Measurements from ENCODE around the gene TBX10. TPM values are rescaled to one million over a fixed set of nuclear protein-coding genes. Genes with fewer than 3 reads are reported as not detected.
"Not testable (repeated sequence)": the region's sequence is repeated elsewhere in the genome, so short reads cannot be mapped to it uniquely, and the experiment has no call there.

The TBX10 gene
- 4.9 TPM for polyA plus RNA-seq
- long read RNA-seq, donor 1, result 0 reads
- long read RNA-seq, donor 2, result 0 reads
- long read RNA-seq, donor 3, result 0 reads
- long read RNA-seq, donor 4, result 0 reads
- long read RNA-seq, donor 5, result 0 reads
- long read RNA-seq, donor 6, result 0 reads
- long read RNA-seq, donor 7, result 0 reads
- long read RNA-seq, donor 8, partial matches to known transcripts, result 5 of 5 reads
- long read RNA-seq, donor 8, other reads (novel, unspliced or antisense), result 0 of 5 reads
- long read RNA-seq, donor 9, result 0 reads
- long read RNA-seq, donor 10, result 0 reads
- long read RNA-seq, donor 11, result 0 reads

- no peaks in the 10 kb centered on the region for H3K9me3 ChIP-seq (ENCODE audit: control insufficient read depth, low read depth, low read length)
- no peaks in the 10 kb centered on the region for H3K27me3 ChIP-seq (ENCODE audit: control insufficient read depth, insufficient read depth, low read length)
- H3K36me3 ChIP-seq (ENCODE audit: control insufficient read depth, insufficient read depth, low read length), result peaks cover 3% of the 10 kb centered on the region
- H3K4me1 ChIP-seq (ENCODE audit: control insufficient read depth, insufficient read depth, low read length), result peaks cover 10% of the 10 kb centered on the region
- H3K4me3 ChIP-seq (ENCODE audit: low read length), result no peak within 1 kb of the TSS
- no peak within 1 kb of the TSS for H3K27ac ChIP-seq (ENCODE audit: low read length)
- DNase-seq, result no peak
- WGBS (ENCODE audit: insufficient coverage, low lambda C conversion rate), result no CpG with 5 or more reads among the region's 18 CpGs
These were observed at the start of gene TBX10 for GRCh38 chr11:67639438-67639859. TBX10 (minus strand) TSS chr11:67639763; CDS start chr11:67639472, 291 bp downstream.

DNA sequence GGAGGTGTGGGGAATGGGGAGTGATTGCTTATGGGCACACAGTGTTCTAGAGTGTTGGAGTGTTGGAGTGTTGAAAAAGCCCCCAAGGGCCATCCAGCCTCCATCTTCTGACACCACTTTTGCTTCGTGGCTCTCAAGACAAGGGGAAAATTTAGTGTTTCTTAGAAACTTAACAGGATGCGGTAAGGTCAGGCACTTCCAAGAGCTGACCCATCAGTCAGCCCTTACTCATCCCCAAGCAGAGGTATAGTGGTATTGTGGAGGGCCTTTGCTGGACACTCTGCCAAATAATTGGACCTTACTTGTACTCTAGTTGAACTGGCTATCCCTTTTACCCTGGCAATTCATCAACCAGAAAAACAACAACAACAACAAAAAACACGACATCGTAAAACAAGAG, 49.6 kb upstream of the TBX10 start:
- no peak overlapping the region for H3K27ac ChIP-seq (ENCODE audit: low read length)
- H3K4me3 ChIP-seq (ENCODE audit: low read length), result no peak overlapping the region
- DNase-seq, result no peak
- no peaks in the 10 kb centered on the region for H3K4me1 ChIP-seq (ENCODE audit: control insufficient read depth, insufficient read depth, low read length)
- no peaks in the 10 kb centered on the region for H3K36me3 ChIP-seq (ENCODE audit: control insufficient read depth, insufficient read depth, low read length)
- no CpG with 5 or more reads among the region's 4 CpGs for WGBS (ENCODE audit: insufficient coverage, low lambda C conversion rate)
- no peaks in the 10 kb centered on the region for H3K27me3 ChIP-seq (ENCODE audit: control insufficient read depth, insufficient read depth, low read length)
- no peaks in the 10 kb centered on the region for H3K9me3 ChIP-seq (ENCODE audit: control insufficient read depth, low read depth, low read length)

DNA sequence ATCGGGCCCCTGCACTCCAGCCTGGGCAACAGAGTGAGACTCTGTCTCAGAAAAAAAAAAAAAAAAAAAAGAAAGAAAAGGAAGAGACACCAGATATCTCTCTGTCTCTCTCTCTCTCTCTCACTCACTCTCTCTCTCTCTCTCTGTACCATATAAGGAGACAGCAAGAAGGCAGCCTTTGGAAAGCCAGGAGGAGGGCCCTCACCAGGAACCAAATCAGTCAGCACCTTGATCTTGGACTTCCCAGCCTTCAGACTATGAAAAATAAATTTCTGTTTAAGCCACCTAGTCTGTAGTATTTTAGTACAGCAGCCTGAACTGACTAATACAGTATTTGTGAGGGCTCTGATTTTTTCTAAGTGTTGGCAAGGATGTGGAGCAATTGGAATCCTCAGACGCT, 48.4 kb upstream of the TBX10 start:
- no peak for DNase-seq
- no peaks in the 10 kb centered on the region for H3K9me3 ChIP-seq (ENCODE audit: control insufficient read depth, low read depth, low read length)
- no CpG with 5 or more reads among the region's 2 CpGs for whole genome bisulfite sequencing (ENCODE audit: insufficient coverage, low lambda C conversion rate)
- no peaks in the 10 kb centered on the region for H3K27me3 ChIP-seq (ENCODE audit: control insufficient read depth, insufficient read depth, low read length)
- H3K4me3 ChIP-seq (ENCODE audit: low read length), result no peak overlapping the region
- H3K4me1 ChIP-seq (ENCODE audit: control insufficient read depth, insufficient read depth, low read length), result no peaks in the 10 kb centered on the region
- no peak overlapping the region for H3K27ac ChIP-seq (ENCODE audit: low read length)
- H3K36me3 ChIP-seq (ENCODE audit: control insufficient read depth, insufficient read depth, low read length), result no peaks in the 10 kb centered on the region

DNA sequence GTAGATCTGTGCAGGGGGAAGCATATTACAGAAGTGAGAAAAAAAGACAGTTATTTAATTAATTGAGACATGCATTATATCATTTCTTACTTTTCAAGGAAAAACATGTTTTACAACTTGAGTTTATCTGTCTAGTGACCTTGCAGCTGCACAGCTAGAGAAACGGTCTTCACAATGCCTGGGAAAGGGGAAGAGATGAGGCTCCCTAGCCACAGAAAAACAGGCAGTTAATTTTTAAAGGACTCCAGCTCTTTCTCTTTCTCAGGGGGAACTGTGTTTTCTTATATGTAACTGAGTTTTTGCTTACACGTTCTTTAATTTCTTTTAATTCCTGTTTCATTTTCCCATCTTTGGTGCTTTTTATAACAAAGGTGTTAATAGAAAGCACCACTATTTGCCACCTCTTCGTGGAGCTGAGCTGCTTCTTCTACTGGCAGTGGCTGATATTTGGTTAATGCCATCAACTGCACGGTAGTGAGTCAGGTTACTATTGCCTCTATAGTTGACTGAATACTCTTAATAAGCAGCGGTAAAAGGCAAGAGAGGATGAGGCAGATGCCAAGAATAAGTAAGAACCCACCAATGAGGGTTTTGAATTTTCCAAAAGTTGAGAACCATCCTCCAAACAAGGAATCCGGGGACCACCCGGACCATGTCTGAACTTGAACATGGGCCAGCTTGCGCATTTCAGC, 46.2 kb upstream of the TBX10 start:
- not testable (repeated sequence) for H3K36me3 ChIP-seq (ENCODE audit: control insufficient read depth, insufficient read depth, low read length); DNase-seq; H3K4me1 ChIP-seq (ENCODE audit: control insufficient read depth, insufficient read depth, low read length); H3K4me3 ChIP-seq (ENCODE audit: low read length); H3K9me3 ChIP-seq (ENCODE audit: control insufficient read depth, low read depth, low read length); H3K27ac ChIP-seq (ENCODE audit: low read length); H3K27me3 ChIP-seq (ENCODE audit: control insufficient read depth, insufficient read depth, low read length)
- no CpG with 5 or more reads among the region's 8 CpGs for WGBS (ENCODE audit: insufficient coverage, low lambda C conversion rate)

GRCh38 chr11:67682126-67683034, 42.8 kb upstream of the TBX10 start:
- H3K27me3 ChIP-seq (ENCODE audit: control insufficient read depth, insufficient read depth, low read length); H3K4me1 ChIP-seq (ENCODE audit: control insufficient read depth, insufficient read depth, low read length); H3K27ac ChIP-seq (ENCODE audit: low read length); H3K9me3 ChIP-seq (ENCODE audit: control insufficient read depth, low read depth, low read length); H3K4me3 ChIP-seq (ENCODE audit: low read length); H3K36me3 ChIP-seq (ENCODE audit: control insufficient read depth, insufficient read depth, low read length): not testable (repeated sequence)
- WGBS (ENCODE audit: insufficient coverage, low lambda C conversion rate), result no CpG with 5 or more reads among the region's 14 CpGs
- peak; percentile 5 to 54 for DNase-seq

DNA sequence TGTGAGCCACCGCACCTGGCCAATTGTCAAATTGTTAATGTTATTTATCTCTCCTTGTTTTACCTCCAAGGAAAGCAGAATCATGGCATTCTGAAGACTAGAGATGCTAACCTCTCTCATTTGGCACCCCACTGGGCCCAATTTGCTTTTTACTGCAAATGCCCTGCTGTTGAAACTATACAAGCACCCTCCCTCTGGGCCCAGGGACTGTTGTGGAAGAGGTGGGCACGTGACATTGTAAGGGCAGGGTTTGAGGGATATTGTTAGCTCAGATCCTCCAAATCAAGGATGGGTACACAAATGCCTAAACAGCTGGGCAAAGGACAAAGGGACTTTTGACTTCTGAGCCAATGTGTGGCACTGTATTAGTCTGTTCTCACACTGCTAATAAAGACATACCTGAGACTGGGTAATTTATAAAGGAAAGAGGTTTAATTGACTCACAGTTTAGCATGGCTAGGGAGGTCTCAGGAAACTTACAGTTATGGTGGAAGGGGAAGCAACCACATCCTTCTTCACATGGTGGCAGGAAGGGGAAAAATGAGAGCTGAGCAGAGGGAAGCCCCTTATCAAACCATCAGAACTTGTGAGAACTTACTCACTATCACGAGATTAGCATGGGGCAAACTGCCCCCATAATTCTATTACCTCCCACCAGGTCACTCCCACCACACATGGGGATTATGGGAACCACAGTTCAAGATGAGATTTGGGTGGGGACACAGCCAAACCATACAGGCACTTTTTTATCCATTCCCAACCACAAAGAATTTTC, 41.3 kb upstream of the TBX10 start:
- no CpG with 5 or more reads among the region's 3 CpGs for WGBS (ENCODE audit: insufficient coverage, low lambda C conversion rate)
- no peak overlapping the region for H3K27ac ChIP-seq (ENCODE audit: low read length)
- no peaks in the 10 kb centered on the region for H3K36me3 ChIP-seq (ENCODE audit: control insufficient read depth, insufficient read depth, low read length)
- no peak for DNase-seq
- H3K27me3 ChIP-seq (ENCODE audit: control insufficient read depth, insufficient read depth, low read length), result no peaks in the 10 kb centered on the region
- no peaks in the 10 kb centered on the region for H3K9me3 ChIP-seq (ENCODE audit: control insufficient read depth, low read depth, low read length)
- no peak overlapping the region for H3K4me3 ChIP-seq (ENCODE audit: low read length)
- no peaks in the 10 kb centered on the region for H3K4me1 ChIP-seq (ENCODE audit: control insufficient read depth, insufficient read depth, low read length)

DNA sequence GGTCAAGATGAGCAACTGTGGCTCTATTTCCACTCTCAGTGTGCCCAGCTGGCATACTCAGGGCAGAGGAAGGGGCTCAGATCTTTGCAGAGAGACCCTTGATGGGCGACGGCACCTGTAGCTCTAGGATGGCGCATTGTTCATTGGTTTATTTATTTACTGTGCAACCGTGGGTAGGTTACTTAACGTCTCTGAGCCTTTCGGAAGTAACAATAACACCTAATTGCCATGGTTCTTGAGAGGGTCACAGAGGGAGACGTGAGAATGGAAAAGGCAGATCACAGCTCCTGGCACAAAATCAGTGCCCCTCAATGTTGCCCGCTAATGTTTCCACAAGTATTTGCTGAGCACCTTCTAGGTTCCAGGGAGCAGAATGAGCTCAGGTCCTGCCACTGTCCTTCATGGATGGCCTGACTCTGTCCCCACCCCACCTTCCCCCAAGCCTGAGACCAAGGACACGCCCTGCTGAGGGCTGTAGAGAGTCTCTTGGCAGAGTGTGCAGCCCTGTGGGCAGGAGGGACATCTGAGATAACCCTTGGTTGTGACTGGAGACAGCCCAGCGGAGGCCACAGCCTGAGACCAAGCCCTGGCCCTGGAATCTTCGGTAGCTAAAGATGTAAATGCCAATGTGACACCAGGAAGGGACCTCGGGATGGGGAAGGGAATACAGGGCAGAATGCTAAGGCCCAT, 35.6 kb upstream of the TBX10 start:
- H3K36me3 ChIP-seq (ENCODE audit: control insufficient read depth, insufficient read depth, low read length), result no peaks in the 10 kb centered on the region
- no peak overlapping the region for H3K4me3 ChIP-seq (ENCODE audit: low read length)
- no peaks in the 10 kb centered on the region for H3K4me1 ChIP-seq (ENCODE audit: control insufficient read depth, insufficient read depth, low read length)
- no peaks in the 10 kb centered on the region for H3K27me3 ChIP-seq (ENCODE audit: control insufficient read depth, insufficient read depth, low read length)
- no CpG with 5 or more reads among the region's 12 CpGs for WGBS (ENCODE audit: insufficient coverage, low lambda C conversion rate)
- H3K27ac ChIP-seq (ENCODE audit: low read length), result no peak overlapping the region
- no peak for DNase-seq
- no peaks in the 10 kb centered on the region for H3K9me3 ChIP-seq (ENCODE audit: control insufficient read depth, low read depth, low read length)

GRCh38 chr11:67674442-67674871, 34.9 kb upstream of the TBX10 start, which contains the start of gene ALDH3B2:
ALDH3B2 (minus strand) TSS chr11:67674623; CDS start chr11:67666935, 7,688 bp downstream.
- Histone ChIP-seq H3K27me3 (ENCODE audit: control insufficient read depth, insufficient read depth, low read length) (no peaks in the 10 kb centered on the region), H3K36me3 (ENCODE audit: control insufficient read depth, insufficient read depth, low read length) (no peaks in the 10 kb centered on the region), H3K4me3 (ENCODE audit: low read length) (no peak within 1 kb of the TSS), H3K27ac (ENCODE audit: low read length) (no peak within 1 kb of the TSS), H3K9me3 (ENCODE audit: control insufficient read depth, low read depth, low read length) (peaks cover 2% of the 10 kb centered on the region), H3K4me1 (ENCODE audit: control insufficient read depth, insufficient read depth, low read length) (no peaks in the 10 kb centered on the region)
- WGBS (ENCODE audit: insufficient coverage, low lambda C conversion rate), result no CpG with 5 or more reads among the region's 8 CpGs
- peak; percentile 28 to 62 for DNase-seq

- H3K27me3 ChIP-seq (ENCODE audit: control insufficient read depth, insufficient read depth, low read length), result no peaks in the 10 kb centered on the region
- H3K36me3 ChIP-seq (ENCODE audit: control insufficient read depth, insufficient read depth, low read length), result no peaks in the 10 kb centered on the region
- H3K4me1 ChIP-seq (ENCODE audit: control insufficient read depth, insufficient read depth, low read length), result no peaks in the 10 kb centered on the region
- peaks cover 7% of the 10 kb centered on the region for H3K9me3 ChIP-seq (ENCODE audit: control insufficient read depth, low read depth, low read length)
- H3K27ac ChIP-seq (ENCODE audit: low read length), result no peak overlapping the region
- H3K4me3 ChIP-seq (ENCODE audit: low read length), result no peak overlapping the region
- no peak for DNase-seq
- 100% methylated on average over 1 of the region's 8 CpGs for WGBS (ENCODE audit: insufficient coverage, low lambda C conversion rate)
These were observed 34.3 kb upstream of the TBX10 start for GRCh38 chr11:67673902-67674301.

All from large intestine (tissue), 12 donors.